SHP77 (cell line): ENCODE measurements around the gene RABGGTA.

ENCODE experiments used
- DNase-seq, 2 experiments: peaks; one replicate each; lab custom pipeline; 2025; lab: John Stamatoyannopoulos, UW

Gene RABGGTA, protein sequence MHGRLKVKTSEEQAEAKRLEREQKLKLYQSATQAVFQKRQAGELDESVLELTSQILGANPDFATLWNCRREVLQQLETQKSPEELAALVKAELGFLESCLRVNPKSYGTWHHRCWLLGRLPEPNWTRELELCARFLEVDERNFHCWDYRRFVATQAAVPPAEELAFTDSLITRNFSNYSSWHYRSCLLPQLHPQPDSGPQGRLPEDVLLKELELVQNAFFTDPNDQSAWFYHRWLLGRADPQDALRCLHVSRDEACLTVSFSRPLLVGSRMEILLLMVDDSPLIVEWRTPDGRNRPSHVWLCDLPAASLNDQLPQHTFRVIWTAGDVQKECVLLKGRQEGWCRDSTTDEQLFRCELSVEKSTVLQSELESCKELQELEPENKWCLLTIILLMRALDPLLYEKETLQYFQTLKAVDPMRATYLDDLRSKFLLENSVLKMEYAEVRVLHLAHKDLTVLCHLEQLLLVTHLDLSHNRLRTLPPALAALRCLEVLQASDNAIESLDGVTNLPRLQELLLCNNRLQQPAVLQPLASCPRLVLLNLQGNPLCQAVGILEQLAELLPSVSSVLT

DNA sequence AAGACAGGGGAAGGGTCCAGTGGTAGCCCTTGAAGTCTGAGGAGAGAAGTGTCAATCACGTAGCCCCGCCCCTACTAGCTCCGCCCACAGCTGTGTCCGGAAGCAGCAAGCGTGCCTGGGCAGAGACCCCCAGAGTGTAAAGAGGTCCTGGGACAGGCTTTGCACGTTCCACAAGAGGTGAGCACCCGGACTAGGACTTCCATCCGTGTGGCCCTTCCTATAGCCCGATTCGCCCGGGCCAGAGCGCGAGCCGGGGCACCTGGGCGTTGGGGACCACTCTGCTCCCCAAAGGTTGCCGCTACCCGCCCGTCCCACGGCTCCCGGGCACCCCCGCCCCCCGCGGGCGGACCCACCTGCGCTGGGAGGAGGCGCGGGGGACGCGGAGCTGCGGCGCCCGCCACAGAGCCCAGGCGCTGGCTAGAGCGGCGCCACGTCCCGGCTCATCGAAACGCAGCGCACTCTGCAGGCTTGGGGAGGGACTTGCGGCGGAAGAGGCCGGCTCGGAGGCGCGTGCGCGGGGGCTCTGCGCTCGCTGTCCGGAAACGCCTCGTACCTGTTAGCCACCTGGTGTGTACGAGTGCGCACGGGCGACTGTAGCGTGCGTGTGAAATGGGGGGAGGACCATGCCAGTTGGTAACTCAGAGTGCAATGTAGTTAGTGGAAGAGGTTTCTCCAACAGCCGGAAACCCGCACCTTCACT is at the start of gene RABGGTA:
Gene RABGGTA (minus strand): TSS at position 464 of the 700 bp plus-strand sequence. CDS start 482 bp downstream, outside the sequence.
- peak; percentile 90 to 92 for DNase-seq

DNA sequence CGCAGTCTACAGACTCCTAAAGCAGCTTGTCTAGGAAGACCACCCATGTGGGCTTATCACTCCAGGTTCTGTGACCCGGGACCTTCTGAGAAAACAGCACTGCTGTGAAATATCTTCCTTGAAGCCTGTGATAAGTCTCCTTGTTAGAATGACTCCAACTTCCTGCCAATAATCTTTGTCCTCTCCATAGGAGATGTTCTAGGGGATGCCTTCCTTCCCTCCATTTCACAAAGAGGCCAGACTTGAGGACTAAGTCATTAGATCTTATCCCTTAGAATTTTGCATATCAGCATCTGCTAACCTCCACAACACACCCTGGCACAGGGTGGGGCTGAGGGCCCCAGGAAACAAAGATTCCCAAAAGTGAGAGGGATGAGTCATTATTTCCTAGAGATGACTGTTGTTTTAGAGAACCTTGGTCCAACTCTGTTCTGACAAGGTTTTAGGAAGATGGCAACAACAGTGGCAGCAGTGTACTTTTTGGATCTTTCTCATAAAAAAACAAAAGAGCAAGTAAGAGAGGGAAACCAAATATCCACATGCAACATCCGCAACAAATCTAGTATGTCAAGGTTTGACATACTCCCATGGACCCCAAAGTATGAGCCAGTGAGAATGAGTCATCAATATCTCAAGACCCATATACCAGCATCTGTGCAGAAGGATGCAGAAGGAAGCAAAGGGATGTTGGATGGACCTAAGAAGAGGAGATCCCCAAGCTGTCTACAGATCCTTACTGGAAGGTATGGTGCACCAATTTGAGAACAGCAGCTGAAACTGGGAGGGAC is 45.9 kb upstream of the RABGGTA start:
- DNase-seq = no peak

DNA sequence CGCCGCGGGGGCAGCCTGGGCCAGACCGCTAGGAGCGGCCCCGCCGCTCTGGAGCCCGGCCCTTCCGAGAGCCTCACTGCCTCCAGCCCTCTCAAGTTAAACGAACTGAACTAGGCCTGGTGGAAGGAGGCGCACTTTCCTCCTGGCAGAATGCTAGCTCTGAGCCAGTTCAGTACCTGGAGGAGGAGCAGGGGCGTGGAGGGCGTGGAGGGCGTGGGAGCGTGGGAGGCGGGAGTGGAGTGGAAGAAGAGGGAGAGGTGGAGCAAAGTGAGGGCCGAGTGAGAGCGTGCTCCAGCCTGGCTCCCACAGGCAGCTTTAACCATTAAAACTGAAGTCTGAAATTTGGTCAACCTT is 45.2 kb upstream of the RABGGTA start:
- no peak for DNase-seq

DNA sequence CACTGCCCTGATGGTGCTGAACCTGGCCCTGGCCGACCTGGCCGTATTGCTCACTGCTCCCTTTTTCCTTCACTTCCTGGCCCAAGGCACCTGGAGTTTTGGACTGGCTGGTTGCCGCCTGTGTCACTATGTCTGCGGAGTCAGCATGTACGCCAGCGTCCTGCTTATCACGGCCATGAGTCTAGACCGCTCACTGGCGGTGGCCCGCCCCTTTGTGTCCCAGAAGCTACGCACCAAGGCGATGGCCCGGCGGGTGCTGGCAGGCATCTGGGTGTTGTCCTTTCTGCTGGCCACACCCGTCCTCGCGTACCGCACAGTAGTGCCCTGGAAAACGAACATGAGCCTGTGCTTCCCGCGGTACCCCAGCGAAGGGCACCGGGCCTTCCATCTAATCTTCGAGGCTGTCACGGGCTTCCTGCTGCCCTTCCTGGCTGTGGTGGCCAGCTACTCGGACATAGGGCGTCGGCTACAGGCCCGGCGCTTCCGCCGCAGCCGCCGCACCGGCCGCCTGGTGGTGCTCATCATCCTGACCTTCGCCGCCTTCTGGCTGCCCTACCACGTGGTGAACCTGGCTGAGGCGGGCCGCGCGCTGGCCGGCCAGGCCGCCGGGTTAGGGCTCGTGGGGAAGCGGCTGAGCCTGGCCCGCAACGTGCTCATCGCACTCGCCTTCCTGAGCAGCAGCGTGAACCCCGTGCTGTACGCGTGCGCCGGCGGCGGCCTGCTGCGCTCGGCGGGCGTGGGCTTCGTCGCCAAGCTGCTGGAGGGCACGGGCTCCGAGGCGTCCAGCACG is 44.6 kb upstream of the RABGGTA start:
- DNase-seq = no peak

DNA sequence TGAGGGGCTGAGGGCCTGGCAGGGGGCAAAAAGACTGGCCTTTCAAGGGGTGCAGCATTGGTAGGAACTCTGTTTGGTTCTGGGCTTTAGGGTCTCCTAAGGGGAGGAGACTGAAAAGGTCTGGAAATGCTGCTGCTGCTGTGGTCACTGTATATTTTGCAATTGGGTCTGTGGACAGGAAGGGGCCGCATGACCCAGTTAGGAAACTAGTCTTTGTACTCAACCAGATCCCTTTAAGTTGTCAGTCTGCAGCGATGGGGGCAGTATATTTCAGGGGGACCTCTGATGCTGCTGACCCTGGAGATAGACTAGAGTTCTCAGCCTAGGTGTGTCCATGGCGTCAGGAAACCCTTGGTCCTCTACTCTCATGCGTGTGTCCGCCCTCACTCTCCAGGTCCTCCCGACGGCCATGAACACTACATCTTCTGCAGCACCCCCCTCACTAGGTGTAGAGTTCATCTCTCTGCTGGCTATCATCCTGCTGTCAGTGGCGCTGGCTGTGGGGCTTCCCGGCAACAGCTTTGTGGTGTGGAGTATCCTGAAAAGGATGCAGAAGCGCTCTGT is 43.9 kb upstream of the RABGGTA start:
- no peak for DNase-seq

DNA sequence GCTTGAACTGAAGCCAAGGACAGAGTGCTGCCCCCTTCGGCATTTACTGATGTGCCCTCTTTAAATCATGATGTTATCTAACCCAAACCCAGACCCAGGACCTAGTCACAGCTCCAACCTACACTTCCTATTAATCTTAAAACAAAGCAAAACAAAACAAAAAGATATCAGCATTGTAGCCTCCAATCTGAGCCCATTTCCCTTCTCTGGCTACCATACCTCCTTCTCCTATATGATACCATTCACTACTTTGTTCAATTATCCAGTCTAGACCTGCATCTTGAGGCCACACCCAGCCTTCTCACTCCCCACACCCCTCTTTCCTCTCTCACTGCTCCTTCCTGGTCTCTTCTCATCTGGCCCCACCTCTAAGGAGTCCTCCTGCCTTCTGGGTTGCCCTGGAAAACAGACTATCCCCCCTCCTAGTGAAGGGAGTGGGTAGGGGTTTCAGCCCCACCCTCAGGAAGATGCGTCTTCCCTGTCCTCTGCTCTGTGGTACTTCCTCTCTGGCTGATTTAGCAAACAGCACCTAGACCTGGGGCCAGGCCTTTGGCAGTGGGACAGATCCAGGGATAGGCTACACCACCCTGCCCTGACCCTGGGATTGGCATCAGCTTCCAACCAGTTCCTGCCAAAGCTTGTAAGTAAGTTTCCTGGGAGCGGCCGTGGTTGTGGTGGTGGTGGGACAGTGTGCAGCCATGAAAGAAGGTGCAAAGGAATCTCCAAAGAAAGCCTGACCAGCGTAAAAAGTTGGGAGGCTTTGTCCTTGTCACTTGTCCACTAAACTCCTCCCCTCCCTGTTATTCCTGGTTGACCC is 43.2 kb upstream of the RABGGTA start:
- DNase-seq = no peak

DNA sequence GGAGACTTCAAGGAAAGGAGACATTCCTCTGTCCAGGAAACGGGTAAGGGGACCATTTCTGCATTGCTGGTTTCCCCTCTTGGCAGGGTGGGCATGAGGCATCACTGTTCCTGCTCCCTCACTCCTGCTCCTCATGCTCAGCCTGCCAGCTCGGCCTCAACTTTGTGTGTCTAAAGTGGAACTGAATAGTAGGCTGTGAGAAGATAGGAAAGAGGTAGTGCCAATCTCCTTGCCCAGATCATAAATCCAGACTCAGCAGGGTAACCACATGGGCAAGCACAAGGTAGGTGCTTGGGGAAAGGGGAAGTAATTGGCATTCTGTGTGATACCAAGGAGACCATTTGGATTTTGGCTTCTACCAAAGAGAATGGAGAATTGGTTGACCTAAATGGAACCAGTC is 42.5 kb upstream of the RABGGTA start:
- no peak for DNase-seq

DNA sequence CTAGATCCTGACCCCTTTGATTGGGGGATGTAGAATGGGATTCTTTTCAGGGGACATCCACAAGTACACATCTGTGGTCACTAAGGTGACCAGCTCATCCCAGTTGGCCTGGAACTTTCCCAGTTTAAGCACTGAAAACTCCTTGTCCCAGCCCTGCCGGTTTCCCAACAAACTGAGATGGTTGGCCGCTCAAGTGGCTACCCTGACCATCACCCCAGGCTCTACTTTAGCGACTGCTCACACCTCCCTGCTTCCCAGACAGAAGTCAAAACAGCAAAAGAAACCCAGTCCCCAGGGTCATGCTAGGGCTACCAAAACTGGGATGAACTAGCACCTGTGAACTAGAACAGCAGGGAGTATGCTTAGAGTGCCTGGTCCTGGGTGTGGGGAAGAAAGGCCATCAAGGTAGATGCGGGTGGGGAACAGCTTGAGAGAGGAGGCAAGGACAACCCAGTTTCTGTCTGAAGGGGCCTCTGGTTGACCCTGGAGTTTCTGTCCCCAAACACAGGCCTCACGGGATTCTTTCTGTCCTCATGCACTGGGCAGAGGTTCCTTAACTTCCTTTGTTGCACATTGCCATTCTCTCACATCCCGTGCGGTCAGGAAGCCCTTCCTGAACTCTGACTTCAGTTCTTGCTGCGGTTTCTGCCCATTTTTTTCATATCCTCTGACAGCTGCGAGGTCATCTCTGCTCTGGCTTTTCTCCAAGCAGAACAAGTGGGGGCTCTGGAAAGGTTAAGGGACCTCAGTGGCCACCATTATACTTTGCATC is 41.5 kb upstream of the RABGGTA start:
- DNase-seq = no peak

DNA sequence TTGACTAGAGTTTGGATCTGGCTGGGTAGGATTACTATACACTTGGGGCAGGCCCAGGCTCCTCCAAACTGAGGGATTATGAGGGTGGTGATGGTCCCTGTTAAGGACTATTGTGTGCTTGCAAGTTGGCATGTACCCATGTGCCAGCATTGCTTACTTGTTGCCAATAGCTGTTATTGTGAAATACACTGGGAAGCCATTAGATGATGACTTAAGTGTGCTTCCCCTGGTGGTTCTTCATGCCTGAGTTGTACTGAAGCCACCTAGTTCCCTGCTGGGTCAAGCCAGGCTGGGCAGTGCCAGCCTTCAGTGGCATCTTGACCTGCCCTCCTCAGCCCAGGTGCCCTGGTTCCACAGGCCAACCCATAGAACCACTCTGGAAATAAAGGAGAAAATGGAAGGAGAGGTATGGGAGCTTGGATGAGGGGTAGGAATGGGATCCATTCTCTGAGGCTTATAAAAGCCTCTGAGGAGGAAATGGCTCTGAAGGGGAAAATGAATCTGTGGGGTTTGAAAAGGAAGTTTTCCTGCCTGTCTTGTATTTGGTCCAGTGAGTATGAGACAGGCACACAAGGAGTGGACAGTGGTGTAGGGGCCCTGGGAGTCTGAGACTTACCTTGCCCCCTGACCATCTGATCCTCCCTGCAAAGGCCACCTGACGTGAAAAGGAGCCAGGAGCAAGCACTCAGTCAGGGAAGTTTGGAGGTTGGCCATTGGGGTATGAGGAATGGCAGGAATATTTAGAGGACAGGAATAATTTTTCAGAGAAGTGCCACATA is 40.6 kb upstream of the RABGGTA start:
- DNase-seq = no peak

DNA sequence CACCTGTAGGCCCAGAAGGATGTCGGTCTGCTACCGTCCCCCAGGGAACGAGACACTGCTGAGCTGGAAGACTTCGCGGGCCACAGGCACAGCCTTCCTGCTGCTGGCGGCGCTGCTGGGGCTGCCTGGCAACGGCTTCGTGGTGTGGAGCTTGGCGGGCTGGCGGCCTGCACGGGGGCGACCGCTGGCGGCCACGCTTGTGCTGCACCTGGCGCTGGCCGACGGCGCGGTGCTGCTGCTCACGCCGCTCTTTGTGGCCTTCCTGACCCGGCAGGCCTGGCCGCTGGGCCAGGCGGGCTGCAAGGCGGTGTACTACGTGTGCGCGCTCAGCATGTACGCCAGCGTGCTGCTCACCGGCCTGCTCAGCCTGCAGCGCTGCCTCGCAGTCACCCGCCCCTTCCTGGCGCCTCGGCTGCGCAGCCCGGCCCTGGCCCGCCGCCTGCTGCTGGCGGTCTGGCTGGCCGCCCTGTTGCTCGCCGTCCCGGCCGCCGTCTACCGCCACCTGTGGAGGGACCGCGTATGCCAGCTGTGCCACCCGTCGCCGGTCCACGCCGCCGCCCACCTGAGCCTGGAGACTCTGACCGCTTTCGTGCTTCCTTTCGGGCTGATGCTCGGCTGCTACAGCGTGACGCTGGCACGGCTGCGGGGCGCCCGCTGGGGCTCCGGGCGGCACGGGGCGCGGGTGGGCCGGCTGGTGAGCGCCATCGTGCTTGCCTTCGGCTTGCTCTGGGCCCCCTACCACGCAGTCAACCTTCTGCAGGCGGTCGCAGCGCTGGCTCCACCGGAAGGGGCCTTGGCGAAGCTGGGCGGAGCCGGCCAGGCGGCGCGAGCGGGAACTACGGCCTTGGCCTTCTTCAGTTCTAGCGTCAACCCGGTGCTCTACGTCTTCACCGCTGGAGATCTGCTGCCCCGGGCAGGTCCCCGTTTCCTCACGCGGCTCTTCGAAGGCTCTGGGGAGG is 39.5 kb upstream of the RABGGTA start, which contains the start of gene LTB4R:
Gene LTB4R (plus strand): TSS at position 857 of the 959 bp plus-strand sequence. CDS start 4,150 bp downstream, outside the sequence.
- DNase-seq = peak; percentile 80 to 85

DNA sequence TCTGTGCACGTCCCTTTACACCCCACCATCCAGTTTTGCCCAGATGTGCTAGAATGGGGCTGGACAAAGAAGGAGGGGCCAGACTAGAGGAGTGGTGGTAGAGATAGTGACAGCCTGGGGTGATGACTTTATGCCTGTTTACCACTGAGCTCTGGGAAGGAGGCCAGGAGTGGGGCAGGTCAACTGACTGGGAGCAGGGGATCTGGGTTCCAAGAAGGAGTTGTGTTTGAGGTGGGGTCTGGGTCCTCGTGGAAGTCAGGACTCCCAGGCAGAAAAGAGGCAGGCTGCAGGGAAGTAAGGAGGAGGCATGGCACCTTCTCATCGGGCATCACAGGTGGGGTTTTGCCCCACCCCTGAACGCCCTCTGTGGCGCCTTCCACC is 38.9 kb upstream of the RABGGTA start:
- no peak for DNase-seq

DNA sequence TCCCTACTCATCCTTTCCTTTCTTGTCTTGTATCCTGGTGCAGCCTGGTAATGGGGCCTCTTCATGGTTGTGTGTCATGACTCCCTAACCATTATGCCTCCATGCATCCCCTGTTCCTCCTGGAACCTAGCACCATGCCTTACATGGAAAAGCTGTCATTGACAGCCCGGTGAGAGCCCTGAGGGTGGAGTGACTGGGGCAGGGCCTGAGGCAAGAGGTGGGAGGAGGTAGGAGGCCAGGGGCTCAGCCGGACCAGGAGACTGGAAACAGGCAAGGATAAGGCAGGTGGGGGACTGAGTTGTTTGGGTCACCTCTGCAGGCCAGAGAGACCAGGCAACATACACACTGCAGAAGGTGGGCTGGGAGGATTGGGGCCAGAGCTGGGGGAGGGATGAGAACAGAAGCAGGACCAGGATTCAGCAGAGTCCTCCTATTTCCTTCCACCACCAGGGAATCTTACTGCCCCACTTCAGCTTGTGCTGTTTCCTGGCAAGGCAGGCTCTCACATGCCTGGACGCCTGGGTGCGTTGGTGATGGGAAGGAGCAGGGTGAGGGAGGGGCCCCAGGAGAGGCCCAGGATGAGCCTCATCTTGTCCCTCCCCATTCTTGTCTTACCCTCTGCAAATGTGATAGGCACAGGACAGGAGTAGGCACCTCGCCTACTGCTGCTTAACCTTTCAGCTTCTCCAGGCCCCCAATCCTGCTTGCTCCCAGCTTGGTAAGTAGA is 38.3 kb upstream of the RABGGTA start, which contains the start of gene LTB4R2:
Gene LTB4R2 (plus strand): TSS at position 603 of the 727 bp plus-strand sequence. CDS start 525 bp downstream, outside the sequence.
- no peak for DNase-seq

DNA sequence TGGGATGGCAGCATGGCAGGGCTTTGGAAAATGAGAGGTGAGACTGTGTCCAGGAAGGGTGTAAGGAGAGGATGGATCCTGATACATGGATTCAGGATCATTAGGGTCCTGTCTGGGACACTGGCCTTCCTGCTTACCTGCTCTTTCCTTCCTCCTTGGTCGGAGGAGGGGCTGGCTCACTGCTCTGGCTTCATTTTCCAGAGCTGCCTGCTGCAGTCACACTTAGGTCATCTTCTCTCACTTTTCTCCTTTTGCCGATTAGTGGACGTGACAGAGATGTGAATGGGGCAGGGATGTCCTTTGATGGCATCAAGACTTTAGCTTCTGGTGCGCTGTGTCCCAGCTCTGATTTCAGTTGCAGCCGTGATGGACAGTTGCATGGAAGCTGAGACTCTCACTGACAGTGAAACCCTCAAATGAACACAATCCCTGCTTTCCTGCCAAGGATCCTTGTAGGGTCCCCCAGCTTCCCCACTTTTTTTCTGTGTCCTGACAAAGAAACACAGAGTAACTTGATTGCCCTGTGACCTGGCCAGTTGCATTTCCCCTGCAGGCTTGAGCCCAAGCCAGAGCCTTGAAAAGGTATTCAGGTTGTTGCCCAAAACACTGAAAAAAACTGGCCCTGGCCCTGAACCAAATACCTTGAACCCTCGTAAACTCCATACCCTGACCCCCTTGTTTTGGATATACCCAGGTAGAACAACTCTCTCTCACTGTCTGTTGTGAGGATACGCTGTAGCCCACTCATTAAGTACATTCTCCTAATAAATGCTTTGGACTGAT is 37.1 kb upstream of the RABGGTA start:
- no peak for DNase-seq

DNA sequence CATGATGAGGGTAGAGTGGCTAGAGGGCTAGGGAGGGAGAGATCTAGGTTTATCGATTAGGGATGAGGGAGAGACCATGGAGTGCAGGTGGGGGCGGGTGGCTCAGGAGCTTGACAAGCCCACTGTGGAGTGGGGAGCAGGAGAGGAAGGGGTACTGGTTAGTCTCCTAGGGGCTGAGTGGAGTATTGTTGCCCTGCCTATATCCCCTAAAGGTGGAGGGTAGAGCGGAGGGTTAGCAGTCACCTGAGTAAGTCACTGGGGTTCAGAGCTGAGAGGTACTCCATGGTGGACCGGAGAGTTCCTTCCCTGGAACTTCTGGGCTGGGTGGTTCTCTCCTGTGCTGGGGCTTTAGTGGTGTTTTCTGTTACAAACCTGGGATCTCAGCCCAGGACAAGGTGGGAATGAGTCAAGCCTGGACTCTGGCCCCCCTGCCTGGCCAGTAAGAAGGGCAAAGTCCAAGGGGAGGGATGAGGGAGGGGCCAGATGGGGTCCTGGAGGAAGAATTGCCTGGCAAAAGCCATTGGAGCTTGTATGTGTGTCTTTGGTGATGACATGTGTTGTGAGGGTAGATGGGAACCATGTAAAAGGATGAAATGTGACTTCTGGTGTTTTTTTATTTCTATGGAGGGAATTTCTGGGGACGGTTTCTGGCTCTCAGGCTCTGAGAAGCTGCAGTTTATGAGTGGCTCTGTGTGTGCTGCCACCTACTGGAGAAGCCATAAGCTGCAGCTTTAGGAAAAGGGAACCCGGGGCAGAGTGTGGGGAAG is 36.4 kb upstream of the RABGGTA start, which contains the start of gene CIDEB:
Gene CIDEB (minus strand): TSS at position 403 of the 767 bp plus-strand sequence. CDS start 119 bp downstream, at position 284.
- peak; percentile 54 to 67 for DNase-seq

DNA sequence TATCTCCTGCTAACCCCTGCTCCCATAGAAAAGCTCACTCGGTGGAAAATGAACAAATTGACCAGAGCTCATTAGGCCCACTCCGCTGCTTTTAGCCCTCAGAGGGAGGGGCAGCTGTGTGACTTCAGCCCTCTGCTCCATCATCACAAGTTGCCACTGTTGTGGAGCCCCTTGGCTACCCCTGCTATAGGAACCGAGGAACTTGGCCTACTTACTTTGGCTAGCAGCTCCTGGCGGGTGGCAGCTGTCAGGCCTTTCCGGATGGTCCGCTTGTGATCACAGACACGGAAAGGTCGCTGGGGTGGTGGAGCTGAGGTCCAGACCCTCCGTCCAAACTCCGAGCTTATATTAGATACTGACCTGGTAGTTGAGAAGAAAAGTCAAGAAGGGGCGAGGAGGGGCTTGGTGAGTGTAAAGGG is 35.8 kb upstream of the RABGGTA start:
- no peak for DNase-seq
